ENCODE results near the gene RUNX1.

Gene RUNX1

DNA sequence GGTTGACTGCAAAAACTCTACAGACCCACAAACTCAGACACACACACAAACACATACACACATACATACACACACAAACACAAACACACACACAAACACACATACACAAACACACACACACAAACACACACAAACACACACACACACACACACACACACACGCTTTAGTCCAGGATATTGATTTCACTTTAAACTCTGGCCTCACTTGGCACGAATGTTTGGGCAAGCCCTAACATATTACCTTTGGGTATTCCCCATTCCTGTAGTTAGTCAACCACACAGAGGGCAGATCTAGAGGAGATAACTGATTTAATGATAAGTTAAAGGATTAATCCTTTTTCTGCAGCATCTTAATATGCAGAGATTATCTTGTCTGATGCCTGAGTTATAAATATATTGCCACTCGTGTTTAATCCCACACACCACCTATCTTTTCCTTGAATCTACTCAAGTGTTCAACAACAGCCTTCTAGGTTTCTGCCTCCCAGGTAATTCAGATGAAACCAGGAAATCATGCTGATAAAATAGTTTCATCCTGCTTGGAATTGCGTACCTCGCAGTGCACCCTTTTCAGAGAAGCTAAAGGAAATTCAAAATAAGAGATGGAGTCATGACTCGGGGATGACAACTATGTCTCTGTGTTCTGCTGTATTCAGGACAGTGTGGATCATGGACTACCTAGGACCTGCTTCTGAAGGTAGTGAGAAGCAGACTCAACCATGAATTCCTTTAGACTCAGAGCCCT lies 14.5 kb upstream of the RUNX1 start:
- H3K4me3 ChIP-seq (ENCODE audit: low read depth, low read length): no peak overlapping the region

DNA sequence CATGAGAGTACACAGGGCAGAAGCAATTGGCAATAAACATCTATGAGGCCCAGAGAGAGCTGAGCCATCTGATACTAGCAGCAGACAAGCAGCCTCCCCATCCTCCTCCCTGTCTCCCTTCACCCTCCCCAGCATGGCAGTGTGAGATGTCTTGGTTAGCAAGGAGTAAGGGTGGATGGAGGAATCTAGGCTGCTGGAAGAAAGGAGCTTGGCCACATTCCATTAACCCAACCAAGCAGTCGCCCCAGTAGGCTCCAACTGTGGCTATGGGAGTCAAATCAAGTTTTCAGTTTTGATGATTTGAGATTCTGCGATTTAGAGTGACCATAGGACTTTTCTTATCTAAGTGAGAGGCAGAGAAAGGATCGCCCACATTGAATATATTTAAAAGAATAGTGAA lies 12.9 kb upstream of the RUNX1 start:
- no peak for DNase-seq (ENCODE audit: low read depth)
- no peak overlapping the region for H3K4me3 ChIP-seq (ENCODE audit: low read depth, low read length)

More for the DNA sequence above, 14.5 kb upstream of the RUNX1 start:
- DNase-seq (ENCODE audit: low read depth): no peak

DNA sequence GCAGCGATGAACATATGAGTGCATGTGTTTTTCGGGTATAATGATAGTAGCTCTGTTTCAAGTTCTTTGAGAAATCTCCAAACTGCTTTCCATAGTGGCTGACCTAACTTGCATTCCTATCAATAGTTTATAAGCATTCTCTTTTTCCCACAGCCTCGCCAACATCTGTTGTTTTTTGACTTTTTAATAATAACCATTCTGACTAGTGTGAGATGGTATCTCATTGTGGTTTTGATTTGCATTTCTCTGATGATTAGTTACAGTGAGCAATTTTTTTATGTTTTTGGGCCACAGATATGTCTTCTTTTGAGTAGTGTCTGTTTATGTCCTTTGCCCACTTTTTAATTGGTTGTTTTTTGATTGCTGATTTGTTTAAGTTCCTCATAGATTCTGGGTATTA lies 10.6 kb upstream of the RUNX1 start:
- H3K4me3 ChIP-seq (ENCODE audit: low read depth, low read length): no peak overlapping the region
- DNase-seq (ENCODE audit: low read depth): no peak

DNA sequence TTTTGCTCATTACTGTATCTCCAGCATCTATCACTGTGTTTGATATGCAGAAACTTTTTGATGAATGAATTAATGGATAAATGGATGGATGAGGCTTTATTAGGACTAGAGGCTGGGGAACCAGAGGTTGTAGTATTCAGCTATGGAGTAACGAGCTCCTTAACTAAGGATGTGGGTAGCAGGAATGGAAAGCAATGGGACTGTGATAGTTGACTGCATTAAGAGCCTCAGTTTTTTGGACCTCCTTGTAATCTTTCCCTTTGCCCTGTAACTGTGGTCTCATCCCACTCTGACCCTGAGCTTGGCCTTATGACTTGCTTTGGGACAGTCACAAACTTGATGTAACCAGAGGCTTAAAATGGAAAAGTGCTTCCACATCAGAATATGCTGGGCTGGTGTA lies 9.0 kb upstream of the RUNX1 start:
- no peak for DNase-seq (ENCODE audit: low read depth)
- H3K4me3 ChIP-seq (ENCODE audit: low read depth, low read length): no peak overlapping the region

DNA sequence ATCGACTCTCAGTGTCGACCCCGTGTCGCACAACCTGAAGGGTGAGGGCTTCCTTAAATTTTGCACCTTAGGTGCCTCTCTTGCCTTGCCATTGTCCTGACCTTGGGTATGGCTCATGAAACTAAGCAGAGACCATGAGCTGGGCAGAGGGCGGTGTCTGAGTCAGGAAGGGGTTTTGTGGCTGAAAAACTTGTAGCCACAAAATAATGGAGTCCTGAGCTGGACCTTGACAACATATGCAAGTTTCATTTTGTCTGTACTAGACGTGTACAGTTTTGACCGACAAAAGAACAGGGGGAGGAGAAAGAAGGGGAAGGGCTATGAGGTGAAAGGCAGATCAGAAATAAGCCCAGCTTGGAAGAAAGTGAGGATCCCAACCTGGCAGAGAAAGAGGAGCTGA lies 8.3 kb upstream of the RUNX1 start:
- H3K4me3 ChIP-seq (ENCODE audit: low read depth, low read length): no peak overlapping the region
- no peak for DNase-seq (ENCODE audit: low read depth)

DNA sequence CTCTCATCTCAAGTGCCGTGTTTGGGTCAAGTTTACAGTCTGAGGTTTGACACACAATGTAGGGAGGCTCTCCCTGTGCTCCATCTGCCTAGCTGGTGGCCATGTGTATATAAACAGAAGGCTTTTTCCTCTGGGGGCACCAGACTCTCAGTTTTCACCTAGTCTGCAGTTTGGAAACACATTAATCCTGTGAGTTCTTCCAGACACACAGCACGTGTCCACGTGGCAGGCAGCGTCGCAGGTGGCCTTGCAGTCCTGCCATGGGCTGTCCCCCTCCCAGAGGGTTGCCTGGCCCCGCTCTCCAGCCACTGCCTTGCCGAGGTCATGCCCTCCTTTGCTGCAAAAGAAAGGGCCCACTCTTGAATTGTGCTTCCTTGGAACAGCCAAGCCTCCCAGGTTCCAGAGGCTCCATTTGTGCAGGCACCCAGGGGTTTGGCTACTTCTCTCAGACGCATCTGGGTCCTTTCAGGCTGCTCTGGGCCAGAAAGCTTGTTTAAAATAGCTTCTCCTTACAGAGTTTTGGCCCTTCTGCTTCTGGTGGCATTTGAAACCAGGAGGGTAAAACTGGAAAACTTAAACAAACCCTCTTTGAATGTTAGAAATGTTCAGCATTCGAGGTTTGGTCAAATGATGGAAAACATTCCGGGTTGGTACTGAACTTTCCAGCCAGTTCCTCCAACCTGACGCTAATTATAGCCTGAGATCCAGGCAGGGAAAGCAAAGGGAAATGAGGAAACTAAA lies 4.4 kb upstream of the RUNX1 start:
- no peak overlapping the region for H3K4me3 ChIP-seq (ENCODE audit: low read depth, low read length)
- DNase-seq (ENCODE audit: low read depth): no peak

DNA sequence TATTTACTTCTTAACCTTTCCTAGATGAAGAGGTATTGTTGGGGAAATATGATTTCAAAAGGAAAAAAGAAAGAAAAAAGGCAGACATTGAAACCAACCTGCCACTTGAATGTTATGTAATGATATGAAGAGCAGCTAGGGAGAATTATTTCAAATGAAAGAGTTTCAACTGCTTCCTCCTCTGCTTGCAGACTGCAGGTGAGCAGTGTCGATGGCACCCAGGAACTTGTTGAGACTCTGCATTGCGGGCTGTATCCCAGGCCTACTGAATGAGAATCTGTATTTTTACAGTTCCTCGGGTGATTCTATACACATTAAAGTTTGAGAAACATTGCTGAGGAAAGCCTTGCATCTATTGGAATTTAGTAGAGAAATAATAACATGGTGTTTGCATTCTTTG lies 3.7 kb upstream of the RUNX1 start:
- no peak overlapping the region for H3K4me3 ChIP-seq (ENCODE audit: low read depth, low read length)
- no peak for DNase-seq (ENCODE audit: low read depth)

DNA sequence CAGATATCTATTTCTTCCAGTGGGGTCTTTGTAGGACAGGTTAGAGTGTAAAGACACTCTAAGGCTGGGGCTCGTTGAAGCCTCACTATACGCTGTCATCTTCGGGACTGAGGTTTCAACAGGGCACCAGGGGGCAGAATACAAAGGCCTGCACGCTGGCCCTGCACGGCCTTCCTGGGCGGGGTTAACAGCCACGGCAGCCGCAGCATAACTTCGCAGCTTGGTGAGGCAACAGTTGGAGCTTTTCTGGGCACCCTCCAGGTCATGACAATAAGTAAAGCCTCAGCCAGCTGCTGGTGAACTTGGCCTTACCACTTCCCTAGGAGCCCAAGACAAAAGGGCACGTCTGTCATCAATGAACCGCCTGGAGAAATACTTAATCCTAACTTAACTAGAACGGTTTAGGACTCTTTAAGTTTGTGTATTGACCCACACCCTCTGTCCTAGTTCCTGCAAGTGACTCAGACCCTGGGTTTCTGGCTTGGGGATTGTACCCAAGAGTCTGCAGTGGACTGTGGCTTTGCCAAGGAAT lies 2.3 kb upstream of the RUNX1 start:
- DNase-seq (ENCODE audit: low read depth): peak; percentile 69
- no peak overlapping the region for H3K4me3 ChIP-seq (ENCODE audit: low read depth, low read length)

DNA sequence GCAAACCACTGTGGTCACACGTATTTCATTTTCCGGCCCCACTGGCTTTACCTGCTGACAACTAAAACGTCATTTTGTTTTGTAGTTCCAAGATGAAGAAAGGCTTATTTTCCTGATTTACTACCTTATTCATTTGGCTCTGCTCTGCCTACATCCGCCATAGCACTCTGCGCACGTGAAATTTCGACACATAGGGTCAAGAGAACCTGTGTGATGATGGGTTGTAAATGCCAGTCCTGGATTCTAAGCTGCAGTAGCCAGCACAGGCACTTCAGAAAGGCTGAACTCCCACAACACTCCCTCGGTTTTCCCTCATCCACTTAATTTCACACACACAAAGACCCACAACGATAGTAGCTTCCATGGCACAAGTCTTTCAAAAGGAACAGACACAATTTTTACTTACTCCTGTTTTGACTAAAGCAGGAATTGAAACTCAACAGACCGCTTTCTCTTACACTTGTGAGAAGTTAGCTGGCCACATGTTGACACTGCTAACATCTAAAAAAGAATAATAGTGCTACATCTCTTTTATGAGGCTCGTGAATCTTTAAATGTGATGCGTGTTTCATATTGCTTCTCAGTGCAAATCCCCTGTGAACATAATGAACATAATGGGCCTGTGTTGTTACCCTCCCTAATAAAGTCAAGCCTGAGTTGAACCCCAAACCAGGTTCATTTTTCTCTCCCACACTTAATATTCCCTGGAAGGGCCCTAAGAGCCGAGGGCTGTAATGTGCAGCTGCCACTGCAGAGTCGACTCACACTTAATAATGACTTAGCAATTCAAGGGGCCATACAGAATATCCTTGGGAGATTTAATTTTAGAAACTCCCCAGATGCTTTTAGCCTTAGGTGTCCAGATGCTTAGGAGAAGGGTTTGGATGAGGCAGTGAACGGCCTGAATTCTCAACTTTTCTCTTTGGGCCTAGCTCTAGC lies 1.5 kb upstream of the RUNX1 start:
- no peak overlapping the region for H3K4me3 ChIP-seq (ENCODE audit: low read depth, low read length)
- no peak for DNase-seq (ENCODE audit: low read depth)

DNA sequence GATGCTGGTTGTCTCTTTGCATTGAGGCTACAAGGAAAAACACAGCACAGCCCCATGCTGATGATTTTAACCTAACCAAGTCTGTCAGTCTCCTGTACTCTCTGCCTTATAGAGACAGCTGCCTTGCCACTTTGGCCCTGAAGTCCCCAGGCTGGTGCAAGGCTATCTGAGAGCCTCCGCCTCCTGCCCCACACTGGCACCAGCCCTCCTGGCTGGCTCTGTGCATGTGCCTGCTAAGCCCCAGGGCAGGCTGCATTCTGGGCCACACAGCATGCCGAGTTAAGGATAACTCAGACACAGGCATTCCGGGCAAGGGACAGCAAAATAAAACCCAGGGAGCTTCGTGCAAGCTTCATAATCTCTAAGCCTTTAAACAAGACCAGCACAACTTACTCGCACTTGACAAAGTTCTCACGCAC lies 910 bp downstream of the RUNX1 start:
- DNase-seq (ENCODE audit: low read depth): no peak
- peak overlapping the region; percentile 54 for H3K4me3 ChIP-seq (ENCODE audit: low read depth, low read length)

DNA sequence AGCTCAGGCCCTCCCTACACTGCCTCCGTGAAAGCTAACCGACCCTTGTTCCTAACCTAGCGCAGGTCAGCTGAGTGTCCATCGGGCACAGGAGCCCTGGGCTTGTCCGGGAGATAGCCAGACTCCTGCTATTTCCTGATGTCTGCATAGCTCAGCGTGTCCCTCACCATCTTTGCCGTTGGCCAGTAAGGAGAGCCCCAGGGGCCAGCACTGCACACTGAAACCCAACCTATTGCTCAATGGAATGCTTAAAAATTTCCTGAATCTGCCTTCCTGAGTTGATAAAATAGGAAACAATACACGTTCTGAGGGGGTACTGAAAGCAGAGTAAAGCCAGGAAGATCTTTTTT lies 2.2 kb downstream of the RUNX1 start:
- no peak for DNase-seq (ENCODE audit: low read depth)
- H3K4me3 ChIP-seq (ENCODE audit: low read depth, low read length): peak overlapping the region; percentile 54

DNA sequence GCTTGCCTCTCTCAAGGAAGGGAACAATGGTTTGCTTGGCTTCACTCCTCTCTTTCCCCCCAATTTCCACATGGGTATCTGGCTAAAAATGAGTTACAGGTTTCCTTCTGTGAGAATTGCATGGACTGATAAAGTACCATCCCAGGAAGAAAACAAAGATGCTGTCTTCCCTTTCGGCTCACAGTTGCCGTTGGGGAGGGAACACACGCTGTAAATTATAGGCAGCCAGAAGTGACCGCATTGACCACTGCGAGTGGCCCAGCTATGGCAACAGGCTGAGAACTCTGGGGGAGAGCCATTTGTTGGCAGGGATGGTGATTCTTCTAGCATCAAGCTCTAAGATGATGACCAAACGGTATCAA lies 2.9 kb downstream of the RUNX1 start:
- peak overlapping the region; percentile 54 for H3K4me3 ChIP-seq (ENCODE audit: low read depth, low read length)
- no peak for DNase-seq (ENCODE audit: low read depth)

DNA sequence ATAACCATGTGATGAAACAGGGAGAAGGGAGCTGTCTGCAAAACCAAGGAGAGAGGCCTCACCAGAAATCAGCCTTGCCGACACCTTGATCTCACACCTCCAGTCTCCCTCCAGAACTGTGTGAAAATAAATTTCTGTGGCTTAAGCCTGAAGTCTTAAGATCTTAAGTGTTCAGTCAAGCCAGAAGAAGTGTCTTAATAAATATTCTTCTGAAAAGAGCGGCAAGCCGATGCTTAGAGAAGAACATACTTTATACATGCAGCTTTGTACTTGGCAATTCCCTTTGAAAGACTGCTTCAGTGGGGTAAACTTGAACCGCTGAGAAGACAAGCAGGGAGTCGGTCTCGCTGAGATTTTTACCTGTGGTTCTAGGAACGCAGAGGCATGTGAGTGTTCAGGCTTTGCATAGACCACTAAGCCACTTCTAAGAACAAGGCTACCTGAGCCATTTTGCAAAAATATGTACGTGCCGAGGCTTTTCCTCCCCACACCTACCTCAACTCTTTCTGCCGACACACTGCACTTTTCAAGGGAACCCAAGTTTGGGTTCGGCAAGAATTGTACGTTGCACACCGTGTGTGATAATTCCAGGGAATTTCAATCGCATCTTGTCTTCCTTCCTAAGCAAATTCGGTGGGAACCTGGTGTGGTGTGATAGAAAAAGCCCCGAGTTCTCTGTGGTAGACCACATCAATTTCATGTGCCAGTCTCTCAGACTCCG lies 3.4 kb downstream of the RUNX1 start:
- no peak for DNase-seq (ENCODE audit: low read depth)
- H3K4me3 ChIP-seq (ENCODE audit: low read depth, low read length): peak overlapping the region; percentile 54

DNA sequence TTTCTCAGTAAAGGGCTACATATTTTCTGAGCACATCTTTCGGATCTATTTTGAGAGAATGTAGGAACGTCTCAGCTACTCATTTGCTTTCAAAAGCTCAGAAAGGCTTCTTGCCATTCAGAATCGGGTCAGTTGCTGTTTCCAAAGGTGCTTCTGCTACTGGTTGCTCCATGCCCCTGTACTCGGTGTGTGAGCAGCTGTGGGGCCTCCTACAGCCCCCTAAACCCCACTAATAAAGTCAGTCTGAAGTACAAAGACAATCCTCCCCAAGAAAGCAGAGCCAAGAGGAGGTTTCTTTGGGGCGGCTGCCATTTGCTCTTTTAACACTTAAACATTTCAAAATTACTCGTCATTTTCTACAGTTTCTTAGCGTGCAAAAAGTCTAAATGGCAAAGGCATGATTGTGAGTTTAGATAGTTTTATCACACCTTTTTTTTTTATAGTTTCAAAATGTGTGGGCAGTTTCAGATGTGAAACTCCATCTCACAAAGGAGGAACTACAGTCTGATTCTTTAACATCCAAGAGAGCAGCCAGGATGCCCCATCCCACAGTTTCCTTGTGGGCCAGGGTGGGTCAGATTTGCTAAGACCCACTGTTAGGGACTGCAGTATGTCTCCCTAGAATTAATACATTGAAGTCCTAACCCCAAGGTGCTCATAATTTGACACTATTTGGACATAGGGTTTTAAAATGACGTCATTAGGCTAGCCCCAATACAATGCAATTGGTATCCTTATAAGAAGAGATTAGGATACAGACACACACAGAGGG lies 4.1 kb downstream of the RUNX1 start:
- no peak for DNase-seq (ENCODE audit: low read depth)
- H3K4me3 ChIP-seq (ENCODE audit: low read depth, low read length): no peak overlapping the region

DNA sequence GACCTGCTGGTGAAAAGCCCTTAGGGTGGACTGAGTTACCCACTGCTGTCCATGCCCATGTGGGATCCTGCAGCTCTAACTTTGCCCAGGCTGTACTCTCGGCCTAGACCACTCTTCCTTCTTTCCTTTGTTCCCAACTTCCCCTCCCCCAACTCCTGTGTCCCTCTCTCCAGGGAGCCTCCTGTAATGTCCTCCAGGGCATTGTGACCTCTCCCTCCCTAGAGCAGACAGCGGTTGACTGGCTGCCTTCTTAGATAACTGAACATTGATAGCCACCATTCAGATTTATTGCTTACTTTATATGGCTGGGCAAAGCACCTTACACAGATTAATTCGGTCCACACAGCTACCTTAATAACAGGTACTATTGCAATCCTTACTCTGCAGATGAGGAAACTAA lies 5.0 kb downstream of the RUNX1 start:
- H3K4me3 ChIP-seq (ENCODE audit: low read depth, low read length): no peak overlapping the region
- no peak for DNase-seq (ENCODE audit: low read depth)

DNA sequence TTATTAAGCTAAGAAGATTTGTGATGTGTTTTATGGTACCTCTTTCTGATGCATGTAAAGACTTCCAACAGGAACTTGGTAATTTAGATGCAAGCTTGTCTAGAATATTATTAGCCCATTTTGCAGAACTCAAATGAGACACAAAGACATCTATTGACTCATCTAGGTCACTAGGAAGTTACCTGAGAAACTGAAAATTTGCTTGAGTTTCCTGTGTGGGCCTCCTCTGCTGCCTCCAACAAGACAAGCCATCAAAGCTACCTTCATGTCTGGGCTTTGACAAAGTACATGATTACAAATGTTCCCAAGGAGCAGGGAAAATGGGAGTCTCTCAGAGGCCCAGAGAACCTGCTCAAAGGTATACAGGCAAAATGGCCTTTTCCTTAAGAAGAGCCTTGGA lies 5.6 kb downstream of the RUNX1 start:
- no peak overlapping the region for H3K4me3 ChIP-seq (ENCODE audit: low read depth, low read length)
- DNase-seq (ENCODE audit: low read depth): no peak

DNA sequence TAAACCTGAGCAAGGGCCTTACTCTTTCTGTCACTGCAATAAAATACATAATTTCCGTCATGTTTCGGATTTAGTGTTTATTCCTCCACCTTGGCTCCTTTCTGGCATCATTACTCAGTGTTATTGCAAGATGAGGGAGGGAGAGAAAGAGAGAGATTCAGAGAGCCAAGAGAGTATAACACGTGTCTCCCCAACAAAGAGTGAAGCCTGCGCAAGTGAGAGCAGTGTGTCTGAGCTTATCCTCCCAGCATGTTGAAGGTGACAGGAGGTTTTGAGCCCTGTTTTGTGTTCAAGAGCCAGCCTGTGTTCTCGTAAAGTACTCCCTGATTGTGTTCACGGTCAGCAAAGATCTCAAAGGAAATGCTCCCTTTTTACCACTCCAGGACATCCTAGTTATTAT lies 6.3 kb downstream of the RUNX1 start:
- H3K4me3 ChIP-seq (ENCODE audit: low read depth, low read length): no peak overlapping the region
- DNase-seq (ENCODE audit: low read depth): no peak

DNA sequence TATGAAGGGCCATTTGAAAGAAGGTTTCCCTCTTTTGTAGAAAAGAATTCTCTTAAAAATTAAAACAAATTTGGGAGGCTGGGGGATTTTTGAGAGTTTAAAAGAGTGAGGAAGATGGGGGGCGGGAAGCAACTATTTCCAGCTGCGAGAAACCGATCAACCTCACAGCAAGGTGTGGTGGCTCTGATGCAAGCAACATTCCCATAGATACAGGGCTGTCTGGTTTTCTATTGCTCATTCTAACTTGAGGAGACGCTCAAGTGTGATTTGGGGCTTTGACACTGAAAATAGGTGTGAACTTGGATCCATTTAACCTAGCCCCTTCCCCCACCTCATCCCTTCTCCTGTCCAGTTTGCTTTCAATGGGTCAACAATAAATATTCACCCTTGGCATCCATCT lies 7.2 kb downstream of the RUNX1 start:
- H3K4me3 ChIP-seq (ENCODE audit: low read depth, low read length): no peak overlapping the region
- no peak for DNase-seq (ENCODE audit: low read depth)

DNA sequence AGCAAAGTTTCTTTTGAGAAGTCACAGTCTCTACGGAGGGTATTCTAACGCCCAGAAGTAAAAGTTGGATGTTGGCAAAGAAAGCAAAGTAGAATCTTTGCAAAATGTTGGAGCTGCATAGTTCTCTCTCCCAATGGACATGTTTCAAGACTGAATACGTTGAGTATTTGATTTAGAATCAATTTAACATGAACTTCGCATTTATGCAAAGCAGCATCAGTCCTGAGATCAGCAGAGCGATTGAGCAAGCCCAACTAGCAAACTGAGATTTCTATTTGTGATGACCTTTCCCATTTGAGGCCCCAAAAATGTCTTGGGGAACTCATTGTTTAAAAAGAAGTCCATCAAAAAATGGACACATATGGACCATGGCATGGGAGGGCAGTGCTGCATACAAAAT lies 8.0 kb downstream of the RUNX1 start:
- no peak overlapping the region for H3K4me3 ChIP-seq (ENCODE audit: low read depth, low read length)
- no peak for DNase-seq (ENCODE audit: low read depth)
